ENCODE results near the gene MRTFA.

DNA sequence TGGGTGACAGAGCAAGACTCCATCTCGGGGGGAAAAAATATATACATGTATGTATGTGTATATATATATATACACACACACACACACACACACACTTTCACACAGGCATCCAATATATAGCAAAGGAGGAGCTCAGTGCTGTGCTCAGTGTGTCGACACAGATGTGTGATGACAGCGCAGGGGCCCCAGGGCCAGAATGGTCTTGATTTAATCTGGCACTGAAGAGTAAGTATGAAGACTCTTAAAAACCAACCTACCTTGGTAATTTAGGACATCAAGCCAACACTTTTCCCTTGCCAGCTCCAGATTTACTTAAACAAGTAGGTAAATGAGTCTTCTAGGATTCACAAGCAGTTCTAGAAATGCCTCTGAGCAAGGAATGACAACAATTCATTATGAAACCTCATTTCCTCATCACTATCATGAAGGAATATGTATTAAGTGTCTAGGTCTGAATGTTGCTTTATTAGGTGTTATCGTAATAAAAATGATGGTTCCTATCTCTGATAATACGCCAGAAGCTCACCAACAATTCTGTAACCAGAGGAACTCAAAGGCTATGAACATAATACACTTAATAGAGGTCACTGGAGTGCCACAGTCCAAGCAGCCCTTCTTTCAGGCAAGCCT lies 194.6 kb downstream of the MRTFA start:
- TF ChIP-seq POLR2AphosphoS5 (IDR thresholded peaks at IDR 0.05), result no peak
- TF ChIP-seq, protein P1, sequence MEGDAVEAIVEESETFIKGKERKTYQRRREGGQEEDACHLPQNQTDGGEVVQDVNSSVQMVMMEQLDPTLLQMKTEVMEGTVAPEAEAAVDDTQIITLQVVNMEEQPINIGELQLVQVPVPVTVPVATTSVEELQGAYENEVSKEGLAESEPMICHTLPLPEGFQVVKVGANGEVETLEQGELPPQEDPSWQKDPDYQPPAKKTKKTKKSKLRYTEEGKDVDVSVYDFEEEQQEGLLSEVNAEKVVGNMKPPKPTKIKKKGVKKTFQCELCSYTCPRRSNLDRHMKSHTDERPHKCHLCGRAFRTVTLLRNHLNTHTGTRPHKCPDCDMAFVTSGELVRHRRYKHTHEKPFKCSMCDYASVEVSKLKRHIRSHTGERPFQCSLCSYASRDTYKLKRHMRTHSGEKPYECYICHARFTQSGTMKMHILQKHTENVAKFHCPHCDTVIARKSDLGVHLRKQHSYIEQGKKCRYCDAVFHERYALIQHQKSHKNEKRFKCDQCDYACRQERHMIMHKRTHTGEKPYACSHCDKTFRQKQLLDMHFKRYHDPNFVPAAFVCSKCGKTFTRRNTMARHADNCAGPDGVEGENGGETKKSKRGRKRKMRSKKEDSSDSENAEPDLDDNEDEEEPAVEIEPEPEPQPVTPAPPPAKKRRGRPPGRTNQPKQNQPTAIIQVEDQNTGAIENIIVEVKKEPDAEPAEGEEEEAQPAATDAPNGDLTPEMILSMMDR (IDR thresholded peaks at IDR 0.05), result no peak
- TF ChIP-seq EP300 (IDR thresholded peaks at IDR 0.05), result no peak
- no peak for TF ChIP-seq POLR2A (IDR thresholded peaks at IDR 0.05)
